K562 (cell line): ENCODE data around the gene APEX2. TPM values are rescaled to one million over a fixed set of nuclear protein-coding genes. Genes with fewer than 3 reads are reported as not detected.

Source experiments
- ELF1 ChIP-seq: fragments of 200-800 bp; sonication (Bioruptor generic); IDR thresholded peaks from 2 replicates; pipeline ENCODE4 v1.6.1; 2016; ENCODE audit warnings: missing genetic modification characterization, missing compliant biosample characterization
- MNT ChIP-seq, 2 experiments: fragments of 450-650 bp; conservative IDR thresholded peaks; 2 replicates each; pipeline ENCODE4 v1.6.1; 2017; ENCODE audit warnings: mild to moderate bottlenecking in 2 of 2, moderate library complexity in 2 of 2
- PBX2 ChIP-seq, 2 experiments: IDR thresholded peaks in 1 of 2; conservative IDR thresholded peaks in 1 of 2; 2 replicates each; pipeline ENCODE4 v1.6.1; 2016; ENCODE audit warnings: low read depth in 2 of 2, mild to moderate bottlenecking in 1 of 2, missing compliant biosample characterization in 1 of 2, missing genetic modification characterization in 1 of 2, moderate library complexity in 1 of 2
- STAT5B ChIP-seq: fragments of 250-450 bp; sonication (Bioruptor Pico); IDR thresholded peaks from 2 replicates; pipeline ENCODE4 v1.8.0; 2021; ENCODE audit warnings: mild to moderate bottlenecking, inconsistent platforms
- ZNF239 ChIP-seq: fragments of 250-450 bp; sonication (Bioruptor Pico); IDR thresholded peaks from 2 replicates; pipeline ENCODE4 v1.4.0; 2020; ENCODE audit warnings: mild to moderate bottlenecking
- ZNF318 ChIP-seq, 2 experiments: fragments of 450-650 bp; IDR thresholded peaks; 2 replicates each; pipeline ENCODE4 v1.6.1; 2016; ENCODE audit warnings: mild to moderate bottlenecking in 2 of 2, borderline replicate concordance in 1 of 2, low read depth in 1 of 2, moderate library complexity in 1 of 2
- ZNF551 ChIP-seq: fragments of 250-450 bp; sonication (Bioruptor Pico); IDR thresholded peaks from 2 replicates; pipeline ENCODE4 v1.5.0; 2021; ENCODE audit warnings: mild to moderate bottlenecking, moderate library complexity
- polyA plus RNA-seq, 8 experiments: library from polyadenylated mRNA; depleted of rRNA in 4 of 8; stranded (reverse) in 5 of 8; unstranded in 3 of 8; fragments of >200 nt; fragmentation: Nextera tagmentation in 2 of 8; fragmentation: Illumina TruSeq in 1 of 8; extraction: Ambion mirVana in 2 of 8; extraction: Trizol in 1 of 8; gene quantifications; 2 replicates each; pipeline versions ENCODE4 v1.2.1 to v1.2.3, GENCODE V29; 2011 to 2014; ENCODE audit warnings: inconsistent platforms in 1 of 8, missing spikeins in 1 of 8
- total RNA-seq, 7 experiments: library from RNA; depleted of rRNA in 6 of 7; stranded (reverse); fragments of >200 nt in 6 of 7; fragmentation: Illumina TruSeq in 2 of 7; extraction: Trizol in 2 of 7; gene quantifications; 2 replicates each; pipeline versions ENCODE4 v1.2.1 to v1.2.3, GENCODE V29; 2011 to 2021; ENCODE audit warnings: low replicate concordance in 1 of 7

Gene APEX2
- total and polyA plus RNA-seq, 9 of the 15 experiments (the other 6 are each of a cell fraction or from before 2014, with no cell fraction given): 9.4 to 34.2 (median 25.9) TPM

GRCh38 chrX:55005256-55005655, 5.1 kb downstream of the APEX2 start (continued):
- no peak for TF ChIP-seq ZNF318 (IDR thresholded peaks at IDR 0.05; ENCODE audit: borderline replicate concordance in 1 of 2, low read depth in 1 of 2)
- TF ChIP-seq MNT (conservative IDR thresholded peaks at IDR 0.05): no peak
- no peak for TF ChIP-seq ZNF239 (CRISPR knock-in tag)
- TF ChIP-seq PBX2 (CRISPR knock-in tag; IDR thresholded peaks at IDR 0.05; ENCODE audit: low read depth): no peak
- TF ChIP-seq PBX2 (tag; conservative IDR thresholded peaks at IDR 0.05; ENCODE audit: low read depth): no peak
- no peak for TF ChIP-seq ELF1
- TF ChIP-seq ZNF551 (CRISPR knock-in tag): no peak
- no peak for TF ChIP-seq STAT5B (CRISPR knock-in tag)
